T-cell (primary cell): ENCODE measurements around the gene SLC22A14. TPM values are rescaled to one million over a fixed set of nuclear protein-coding genes. Genes with fewer than 3 reads are reported as not detected.
A peak's percentile ranks its signal among the peaks of the same experiment; 100 is the strongest.

Experiments used
- ATAC-seq, 4 experiments: fragments of 200-7000 bp in 3 of 4; fragments of 150-1000 bp in 1 of 4; cut with Tn5 transposase; replicated peaks in 1 of 4; 1 replicate in 3 of 4; 2 replicates in 1 of 4; pipeline ENCODE4 v1.10.0; 2021; ENCODE audit warnings: moderate library complexity in 3 of 4, mild to moderate bottlenecking in 2 of 4, moderate number of reproducible peaks in 1 of 4
- CTCF ChIA-PET, 2 donors: fragments of 300-600 bp; sonication (Branson Sonifier 250); formaldehyde crosslinking; loops; one replicate each; lab custom pipeline; 2022; ENCODE audit warnings: antibody characterized with exemption in 2 of 2; lab: Charles Lee
- POLR2A ChIA-PET, 2 donors: fragments of 300-600 bp; sonication (Branson Sonifier 250); formaldehyde crosslinking; loops; one replicate each; lab custom pipeline; 2022; ENCODE audit warnings: antibody characterized with exemption in 2 of 2; lab: Charles Lee
- DNase-seq, 35 experiments: peaks; one replicate each; pipeline versions ENCODE4 v3.0.0 to v3.0.0-alpha.2; 2013 to 2023
- H3K27ac ChIP-seq: one replicate; pipeline ENCODE4 v1.5.1; 2013; ENCODE audit warnings: low read length
- H3K27me3 ChIP-seq, 2 experiments: replicated peaks in 1 of 2; 1 replicate in 1 of 2; 2 replicates in 1 of 2; pipeline versions ENCODE4 v1.6.1 to v1.7.0; 2013; ENCODE audit warnings: low read length in 1 of 2, mixed read lengths in 1 of 2; ENCODE audit not compliant: control insufficient read depth in 2 of 2, insufficient read depth in 2 of 2; ENCODE audit errors: extremely low read depth in 1 of 2
- H3K36me3 ChIP-seq, 2 donors: 1 replicate in 1 of 2; 2 replicates in 1 of 2; pipeline versions ENCODE4 v1.6.1 to v1.7.0; 2013; ENCODE audit warnings: low read length in 1 of 2; ENCODE audit not compliant: control insufficient read depth in 2 of 2, insufficient read depth in 1 of 2; ENCODE audit errors: extremely low read depth in 1 of 2
- H3K4me1 ChIP-seq, 2 experiments: 1 replicate in 1 of 2; 2 replicates in 1 of 2; pipeline versions ENCODE4 v1.6.1 to v1.7.0; 2013; ENCODE audit warnings: low read length in 2 of 2, mixed read lengths in 1 of 2; ENCODE audit not compliant: insufficient read depth in 2 of 2, control insufficient read depth in 1 of 2; ENCODE audit errors: extremely low read depth in 1 of 2
- H3K4me3 ChIP-seq, 2 donors: 1 replicate in 1 of 2; 2 replicates in 1 of 2; pipeline versions ENCODE4 v1.5.1 to v1.7.0; 2013; ENCODE audit warnings: mild to moderate bottlenecking in 2 of 2, low read length in 1 of 2, moderate library complexity in 1 of 2; ENCODE audit not compliant: control insufficient read depth in 1 of 2; ENCODE audit errors: extremely low read depth in 1 of 2
- H3K9me3 ChIP-seq: 2 replicates; pipeline ENCODE4 v1.7.0; 2013
- H3K27ac Mint-ChIP-seq, 2 donors: one replicate each; pipeline ENCODE4 v1.8.0; 2020 to 2021; ENCODE audit warnings: mild to moderate bottlenecking in 2 of 2, mixed read lengths in 2 of 2
- H3K27me3 Mint-ChIP-seq, 2 donors: one replicate each; pipeline ENCODE4 v1.8.0; 2021 to 2022; ENCODE audit warnings: mixed read lengths in 2 of 2
- H3K36me3 Mint-ChIP-seq: one replicate; pipeline ENCODE4 v1.8.0; 2021; ENCODE audit warnings: mixed read lengths
- H3K4me1 Mint-ChIP-seq, 3 donors: one replicate each; pipeline ENCODE4 v1.8.0; 2020 to 2022; ENCODE audit warnings: mixed read lengths in 3 of 3, mild to moderate bottlenecking in 1 of 3
- H3K4me3 Mint-ChIP-seq, 3 donors: one replicate each; pipeline ENCODE4 v1.8.0; 2020 to 2022; ENCODE audit warnings: mild to moderate bottlenecking in 3 of 3, mixed read lengths in 3 of 3, moderate library complexity in 3 of 3
- H3K9me3 Mint-ChIP-seq, 3 donors: one replicate each; pipeline ENCODE4 v1.8.0; 2020 to 2022; ENCODE audit warnings: mixed read lengths in 3 of 3
- WGBS: methylation state at CpG from one replicate; pipeline ENCODE4 v1.1.5; 2013; ENCODE audit warnings: missing lambda C conversion rate; ENCODE audit not compliant: insufficient coverage; 5-methylcytosine and 5-hydroxymethylcytosine counted together
- total RNA-seq, 35 experiments: library from RNA in 6 of 35; stranded (reverse) in 6 of 35; fragments of 120-200 nt in 1 of 35; gene quantifications; one replicate each; pipeline versions ENCODE4 v1.2.1 to v1.2.4 and lab custom pipeline; 2013 to 2026

Gene SLC22A14
- total RNA-seq, 5 donors from 2014 or later (not counting 1 experiment from before 2014, with no cell fraction given) = 0.10 TPM; not detected in 4

GRCh38 chr3:38267662-38268061 lies 14.4 kb upstream of the SLC22A14 start:
- Mint-ChIP-seq H3K36me3 (peaks cover 13% of the 10 kb centered on the region), H3K27me3 (no peaks in the 10 kb centered on the region), H3K27ac (peak overlapping the region in 1 of 2 donors; percentile 46), H3K4me1 (peaks cover 19 to 43% (median 22%) of the 10 kb centered on the region in 3 donors), H3K4me3 (no peak overlapping the region), H3K9me3 (no peaks in the 10 kb centered on the region)
- Histone ChIP-seq H3K4me1 (peaks cover 7 to 22% of the 10 kb centered on the region in 2 experiments), H3K4me3 (no peak overlapping the region), H3K27me3 (no peaks in the 10 kb centered on the region), H3K36me3 (peaks cover 0 to 2% of the 10 kb centered on the region in 2 donors), H3K9me3 (no peaks in the 10 kb centered on the region), H3K27ac (no peak overlapping the region)
- no peak for DNase-seq
- ATAC-seq = no peak
- CTCF ChIA-PET = no interaction called here
- POLR2A ChIA-PET = interaction anchor here in 1 of 2 donors (0.5 kb wide), 1 partner anchor 162 kb away, joined by 3 read pairs; no protein-coding TSS in a partner anchor
- WGBS = 60% methylated on average over 1 of the region's 2 CpGs

- Histone ChIP-seq H3K36me3 (peaks cover 0 to 2% of the 10 kb centered on the region in 2 donors), H3K27me3 (no peaks in the 10 kb centered on the region), H3K9me3 (no peaks in the 10 kb centered on the region), H3K4me1 (peaks cover 7 to 21% of the 10 kb centered on the region in 2 experiments), H3K4me3 (no peak overlapping the region), H3K27ac (no peak overlapping the region)
- CTCF ChIA-PET = no interaction called here
- Mint-ChIP-seq H3K36me3 (peaks cover 13% of the 10 kb centered on the region), H3K27me3 (no peaks in the 10 kb centered on the region), H3K4me3 (no peak overlapping the region), H3K9me3 (no peaks in the 10 kb centered on the region), H3K27ac (peak overlapping the region in 1 of 2 donors; percentile 46), H3K4me1 (peaks cover 19 to 39% (median 20%) of the 10 kb centered on the region in 3 donors)
- ATAC-seq = no peak
- DNase-seq = no peak
- POLR2A ChIA-PET = no interaction called here
- 29% methylated on average over 1 of the region's 5 CpGs for WGBS
These were observed 14.0 kb upstream of the SLC22A14 start for GRCh38 chr3:38268087-38268486.

GRCh38 chr3:38268522-38268921 lies 13.6 kb upstream of the SLC22A14 start:
- Histone ChIP-seq H3K9me3 (no peaks in the 10 kb centered on the region), H3K4me1 (peaks cover 7 to 16% of the 10 kb centered on the region in 2 experiments), H3K36me3 (peaks cover 0 to 2% of the 10 kb centered on the region in 2 donors), H3K4me3 (no peak overlapping the region), H3K27ac (no peak overlapping the region), H3K27me3 (no peaks in the 10 kb centered on the region)
- ATAC-seq = no peak
- Mint-ChIP-seq H3K4me3 (no peak overlapping the region), H3K4me1 (peaks cover 17 to 35% (median 18%) of the 10 kb centered on the region in 3 donors), H3K27me3 (no peaks in the 10 kb centered on the region), H3K36me3 (peaks cover 13% of the 10 kb centered on the region), H3K27ac (no peak overlapping the region), H3K9me3 (no peaks in the 10 kb centered on the region)
- ChIA-PET CTCF (no interaction called here), POLR2A (no interaction called here)
- WGBS = no CpG with 5 or more reads among the region's 1 CpG
- DNase-seq = no peak

- peaks cover 7 to 11% of the 10 kb centered on the region in 2 experiments for H3K4me1 ChIP-seq
- peaks cover 0 to 6% of the 10 kb centered on the region in 2 donors for H3K36me3 ChIP-seq
- WGBS = no CpG with 5 or more reads among the region's 3 CpGs
- ATAC-seq (no peak), DNase-seq (no peak)
- H3K9me3 ChIP-seq = no peaks in the 10 kb centered on the region
- H3K4me3 ChIP-seq = no peak overlapping the region
- Mint-ChIP-seq H3K27ac (no peak overlapping the region), H3K9me3 (no peaks in the 10 kb centered on the region), H3K27me3 (no peaks in the 10 kb centered on the region), H3K36me3 (peaks cover 21% of the 10 kb centered on the region), H3K4me1 (peaks cover 15 to 26% (median 16%) of the 10 kb centered on the region in 3 donors), H3K4me3 (no peak overlapping the region)
- POLR2A ChIA-PET = no interaction called here
- CTCF ChIA-PET = interaction anchor here in 1 of 2 donors (0.7 kb wide), 1 partner anchor 1235 kb away, joined by 3 read pairs; no protein-coding TSS in a partner anchor
- no peaks in the 10 kb centered on the region for H3K27me3 ChIP-seq
- no peak overlapping the region for H3K27ac ChIP-seq
These were observed 11.5 kb upstream of the SLC22A14 start for GRCh38 chr3:38270606-38271005.

GRCh38 chr3:38271553-38271952 lies 10.5 kb upstream of the SLC22A14 start:
- Histone ChIP-seq H3K27me3 (no peaks in the 10 kb centered on the region), H3K27ac (no peak overlapping the region), H3K9me3 (no peaks in the 10 kb centered on the region), H3K36me3 (peaks cover 0 to 7% of the 10 kb centered on the region in 2 donors), H3K4me3 (no peak overlapping the region), H3K4me1 (peaks cover 7 to 11% of the 10 kb centered on the region in 2 experiments)
- no peak overlapping the region for H3K4me3 Mint-ChIP-seq
- H3K36me3 Mint-ChIP-seq = peaks cover 21% of the 10 kb centered on the region
- no peaks in the 10 kb centered on the region for H3K9me3 Mint-ChIP-seq
- H3K27me3 Mint-ChIP-seq = no peaks in the 10 kb centered on the region
- ChIA-PET POLR2A (no interaction called here), CTCF (interaction anchor here in 1 of 2 donors (0.6 kb wide), 1 partner anchor 28 kb away, joined by 3 read pairs; no protein-coding TSS in a partner anchor)
- peaks cover 15 to 20% (median 16%) of the 10 kb centered on the region in 3 donors for H3K4me1 Mint-ChIP-seq
- 98% methylated on average over 3 of the region's 5 CpGs for WGBS
- no peak overlapping the region for H3K27ac Mint-ChIP-seq
- no peak for ATAC-seq
- DNase-seq = no peak

- DNase-seq = no peak
- H3K27me3 ChIP-seq = no peaks in the 10 kb centered on the region
- Mint-ChIP-seq H3K4me3 (no peak overlapping the region), H3K4me1 (no peaks in the 10 kb centered on the region), H3K27me3 (no peaks in the 10 kb centered on the region), H3K36me3 (peaks cover 36% of the 10 kb centered on the region), H3K27ac (no peak overlapping the region), H3K9me3 (no peaks in the 10 kb centered on the region)
- no peak for ATAC-seq
- no peaks in the 10 kb centered on the region for H3K9me3 ChIP-seq
- no peak overlapping the region for H3K4me3 ChIP-seq
- H3K36me3 ChIP-seq = peaks cover 0 to 7% of the 10 kb centered on the region in 2 donors
- ChIA-PET CTCF (no interaction called here), POLR2A (no interaction called here)
- no peaks in the 10 kb centered on the region for H3K4me1 ChIP-seq
- 90% methylated on average over 15 of the region's 21 CpGs for WGBS
- no peak overlapping the region for H3K27ac ChIP-seq
These were observed 7.0 kb upstream of the SLC22A14 start for GRCh38 chr3:38274864-38275649.
